HG02981 (cell line): ENCODE results near the gene TNPO2.
"Not testable (repeated sequence)": the region's sequence is repeated elsewhere in the genome, so short reads cannot be mapped to it uniquely, and the experiment has no call there.

Experiments
- ATAC-seq: cut with Tn5 transposase; IDR thresholded peaks from one replicate; pipeline ENCODE4 v1.9.1; 2021; ENCODE audit warnings: mild to moderate bottlenecking, moderate library complexity; ENCODE audit not compliant: unreplicated experiment

The TNPO2 gene

GRCh38 chr19:12706332-12706718 is 17.4 kb downstream of the TNPO2 start:
- ATAC-seq: no peak

DNA sequence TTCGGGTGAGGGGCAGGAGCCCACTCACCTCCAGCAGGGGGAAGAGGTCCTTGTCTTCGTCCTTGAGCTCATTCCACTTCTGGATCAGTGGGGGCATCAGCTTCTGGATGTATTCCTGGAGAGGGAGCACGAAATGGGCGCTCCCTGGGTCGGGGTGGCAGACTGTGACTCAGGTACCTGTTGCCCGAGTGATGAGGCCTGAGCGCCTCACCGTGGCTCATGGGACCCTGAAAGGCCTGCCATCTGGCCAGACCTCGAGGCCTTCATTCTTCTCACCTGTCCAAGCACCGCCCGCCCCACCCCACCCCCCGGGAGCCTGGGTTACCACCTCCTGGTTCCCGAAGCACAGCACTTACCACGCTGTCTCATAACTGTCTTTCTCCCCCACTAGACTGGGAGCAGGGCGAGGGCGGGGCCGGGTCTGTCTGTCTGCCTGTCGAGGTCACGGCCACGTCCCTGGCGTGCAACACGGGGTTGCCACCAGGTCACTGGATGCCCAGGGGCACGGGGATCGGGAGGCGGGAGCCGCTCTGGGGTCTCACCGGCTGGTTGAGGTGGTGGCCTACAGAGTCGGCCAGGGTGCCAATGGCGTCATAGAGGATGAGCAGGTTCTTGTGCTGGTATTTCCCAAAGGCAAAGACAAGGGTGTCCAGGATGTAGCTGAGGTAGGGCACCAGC is 17.9 kb downstream of the TNPO2 start:
- ATAC-seq: no peak

DNA sequence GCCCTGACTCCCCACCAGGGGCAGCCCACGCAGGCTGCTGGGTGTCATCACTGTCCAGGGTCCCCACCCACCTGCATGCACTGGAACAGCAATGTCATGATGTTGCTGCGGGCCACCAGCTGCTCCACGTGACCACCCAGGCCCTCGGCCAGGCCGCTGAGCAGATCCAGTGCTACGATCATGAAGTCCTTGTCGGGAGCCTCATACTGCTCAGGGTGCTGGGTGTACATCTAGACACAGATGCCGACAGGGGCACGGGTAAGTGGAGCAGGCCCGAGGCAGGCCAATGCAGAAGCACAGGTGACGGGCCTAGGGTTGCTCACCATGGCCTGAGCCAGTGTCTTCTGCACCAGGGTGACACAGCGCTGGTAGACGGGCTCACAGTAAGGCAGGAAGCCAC is 18.6 kb downstream of the TNPO2 start:
- ATAC-seq: no peak

- ATAC-seq: no peak
Measured at GRCh38 chr19:12703046-12703445, 20.7 kb downstream of the TNPO2 start.

- ATAC-seq: no peak
Measured at GRCh38 chr19:12701596-12702282, 22.0 kb downstream of the TNPO2 start.

DNA sequence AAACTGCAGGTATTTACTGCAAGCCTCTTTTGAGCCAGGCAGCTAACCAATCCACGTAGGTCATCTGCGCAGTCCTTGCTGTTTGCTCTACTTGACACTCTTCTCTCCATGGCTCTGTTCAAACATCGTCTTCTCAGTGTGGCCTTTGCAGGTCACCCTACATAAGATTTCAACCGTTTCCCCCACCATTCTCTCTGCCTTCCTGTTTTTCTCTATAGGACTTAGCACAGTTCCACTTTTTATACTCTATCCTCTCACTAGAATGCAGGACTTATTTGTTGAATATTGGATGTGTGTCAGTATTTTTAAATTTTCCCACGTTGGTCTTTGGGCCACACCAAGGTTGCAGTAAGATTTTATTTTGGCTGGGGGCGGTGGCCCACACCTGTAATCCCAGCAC is 25.6 kb downstream of the TNPO2 start:
- no peak for ATAC-seq

- ATAC-seq: not testable (repeated sequence)
Measured at GRCh38 chr19:12697425-12697824, 26.3 kb downstream of the TNPO2 start.

DNA sequence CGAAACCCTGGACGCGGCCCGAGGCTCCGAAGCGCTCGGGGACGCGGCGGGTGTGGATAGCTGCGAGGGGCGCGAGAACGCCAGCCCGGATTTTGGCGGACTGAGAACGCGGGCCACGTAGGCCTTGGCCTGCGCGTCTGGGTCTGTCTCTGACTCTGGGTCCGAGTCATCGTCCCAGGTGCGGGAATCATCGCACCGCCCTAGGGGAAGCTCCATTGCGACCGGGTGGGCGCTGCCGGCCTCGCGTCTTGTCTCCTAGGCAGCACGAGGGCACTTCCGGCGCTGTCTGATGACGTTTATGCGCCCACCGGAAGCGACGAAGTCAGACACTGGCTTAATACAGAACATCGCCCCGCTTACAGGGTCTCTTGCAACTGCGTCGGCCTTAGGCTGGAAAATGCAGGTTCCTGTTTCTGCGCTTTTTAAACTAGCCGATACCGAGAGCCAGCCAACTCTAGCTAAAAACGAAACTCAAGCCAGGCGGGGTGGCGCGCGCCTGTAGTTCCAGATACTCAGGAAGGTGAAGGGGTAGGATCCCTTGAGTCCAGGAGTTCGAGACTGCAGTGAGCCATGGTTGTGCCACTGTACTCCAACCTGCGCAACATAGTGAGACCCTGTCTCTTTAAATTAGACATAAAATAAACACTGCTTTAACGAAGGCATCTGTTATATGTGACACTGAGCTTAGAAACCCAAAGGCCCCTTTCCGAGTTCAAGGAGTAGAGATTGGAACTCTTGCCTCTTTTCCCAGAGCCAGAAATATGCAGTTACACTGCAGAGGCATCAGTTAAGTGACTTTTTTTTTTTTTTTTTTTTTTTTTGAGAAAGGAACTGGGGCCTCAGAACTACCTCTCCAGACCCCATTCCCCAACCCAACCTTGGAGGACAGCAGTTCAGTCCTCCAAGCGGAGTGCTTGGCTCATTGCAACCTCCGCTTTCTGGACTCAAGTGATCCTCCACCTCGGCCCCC is 27.1 kb downstream of the TNPO2 start, which contains the start of gene FBXW9:
Gene FBXW9 (minus strand): TSS at position 266 of the 970 bp plus-strand sequence. CDS start 50 bp downstream, at position 216.
- peak; percentile 83 for ATAC-seq

DNA sequence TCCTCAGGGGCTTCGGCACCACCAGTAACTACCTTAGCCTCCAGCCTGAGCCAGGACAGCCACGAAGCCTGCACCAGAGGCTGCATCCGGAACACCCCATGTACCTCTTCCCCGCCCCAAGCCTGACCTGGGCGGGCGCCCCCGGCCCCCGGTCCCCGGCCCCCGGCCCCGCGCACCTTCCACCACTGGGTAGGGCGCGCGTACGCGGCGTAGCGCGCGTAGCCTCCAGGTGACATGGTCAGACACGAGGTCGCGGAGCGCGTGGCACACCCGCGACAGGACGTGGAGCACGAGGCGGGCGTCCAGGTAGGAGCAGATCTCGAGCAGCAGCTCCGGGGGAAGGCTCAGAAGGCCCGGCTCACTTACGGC is 27.8 kb downstream of the TNPO2 start:
- peak; percentile 6 for ATAC-seq

DNA sequence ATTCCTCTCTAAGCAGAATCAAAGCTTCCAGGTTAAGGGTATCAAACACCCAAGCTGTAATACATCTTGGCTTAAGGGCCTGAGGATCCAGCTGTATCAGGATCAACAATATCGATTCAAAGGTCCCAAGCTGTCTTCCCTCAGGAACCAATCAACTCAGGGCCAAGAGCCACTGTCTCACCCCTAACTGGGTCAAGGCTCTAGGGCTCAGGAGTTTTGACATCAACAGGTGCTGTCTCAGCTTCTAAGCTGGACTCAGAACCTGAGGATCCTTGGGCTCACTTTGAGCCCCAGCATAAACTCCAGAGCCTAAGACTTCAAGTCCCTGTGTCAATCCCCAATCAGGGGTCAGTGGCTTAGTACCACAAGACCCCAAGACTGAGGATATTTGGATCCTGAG is 28.2 kb downstream of the TNPO2 start:
- ATAC-seq: no peak

- ATAC-seq: no peak
Measured at GRCh38 chr19:12695096-12695495, 28.6 kb downstream of the TNPO2 start.

GRCh38 chr19:12694641-12695040 is 29.1 kb downstream of the TNPO2 start:
- no peak for ATAC-seq

DNA sequence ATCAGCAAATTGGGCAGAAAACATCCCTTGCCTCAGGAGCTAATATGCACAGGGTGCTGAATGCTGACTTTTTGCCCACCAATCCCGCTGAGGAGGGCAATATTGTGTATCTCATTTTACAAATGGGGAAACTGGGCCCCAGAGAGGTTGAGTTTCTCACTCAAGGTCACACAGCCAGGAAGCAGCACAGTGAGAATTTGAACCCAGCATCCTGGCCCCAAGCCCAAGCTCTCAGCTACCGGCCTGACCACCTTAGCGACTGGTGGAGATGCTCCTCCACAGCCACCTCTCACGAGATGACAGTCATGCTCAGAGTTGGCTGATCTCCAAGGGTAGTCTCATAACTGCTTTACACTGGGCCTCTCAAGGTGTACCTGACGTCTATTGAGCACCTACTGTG is 30.8 kb downstream of the TNPO2 start:
- no peak for ATAC-seq

GRCh38 chr19:12689581-12690216 is 34.0 kb downstream of the TNPO2 start:
- no peak for ATAC-seq

- no peak for ATAC-seq
Measured at GRCh38 chr19:12689012-12689411, 34.7 kb downstream of the TNPO2 start.

- no peak for ATAC-seq
Measured at GRCh38 chr19:12687496-12688196, 36.1 kb downstream of the TNPO2 start, which contains the start of gene GNG14. Gene GNG14, plus strand, starts transcription at chr19:12687998. Its CDS starts 51 bp downstream, at chr19:12688049.

- ATAC-seq: no peak
Measured at GRCh38 chr19:12685831-12686230, 37.9 kb downstream of the TNPO2 start.

- peak; percentile 58 for ATAC-seq
Measured at GRCh38 chr19:12681074-12681987, 42.4 kb downstream of the TNPO2 start, which contains the start of gene DHPS. Gene DHPS, minus strand, starts transcription at chr19:12681880. Its CDS starts 114 bp downstream, at chr19:12681766.

DNA sequence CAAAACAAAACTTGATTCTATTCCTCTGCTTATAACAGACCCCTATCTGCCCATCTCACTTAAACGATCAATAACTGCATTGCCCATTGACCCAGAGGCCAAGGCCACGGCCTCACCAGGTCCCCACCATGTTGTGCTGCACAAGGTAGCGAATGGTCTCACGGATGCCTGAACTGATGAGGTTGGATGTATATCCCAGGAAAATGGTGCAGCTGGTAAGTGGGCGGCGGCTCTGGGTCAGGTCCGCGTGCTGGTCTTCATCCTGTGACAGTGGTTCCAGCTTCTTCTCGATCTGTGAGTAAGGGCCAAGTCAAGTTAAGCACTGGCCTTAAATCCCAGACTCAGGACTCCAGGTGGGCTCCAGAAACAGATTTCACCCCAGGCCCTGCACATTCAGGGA is 43.7 kb downstream of the TNPO2 start:
- ATAC-seq: no peak
